Fibroblast of lung (primary cell): ENCODE data around the gene TICAM2. TPM values are rescaled to one million over a fixed set of nuclear protein-coding genes. Genes with fewer than 3 reads are reported as not detected.
A peak's percentile ranks its signal among the peaks of the same experiment; 100 is the strongest.

Experiments used
- DNase-seq, 2 donors: peaks; one replicate each; pipeline versions ENCODE4 v3.0.0 to v3.0.0-alpha.2; 2010; ENCODE audit warnings: low read depth in 2 of 2
- H2AFZ ChIP-seq: 2 replicates; pipeline ENCODE4 v1.5.1; 2012; ENCODE audit warnings: low read length, control low read depth, inconsistent platforms
- H3K27ac ChIP-seq: 2 replicates; pipeline ENCODE4 v1.5.1; 2011; ENCODE audit warnings: low read length, control low read depth; ENCODE audit not compliant: insufficient read depth
- H3K27me3 ChIP-seq: 2 replicates; pipeline ENCODE4 v1.5.1; 2011; ENCODE audit warnings: mild to moderate bottlenecking, low read length; ENCODE audit not compliant: control insufficient read depth, insufficient read depth
- H3K36me3 ChIP-seq: 2 replicates; pipeline ENCODE4 v1.5.1; 2011; ENCODE audit warnings: low read length; ENCODE audit not compliant: control insufficient read depth, insufficient read depth
- H3K4me1 ChIP-seq: 2 replicates; pipeline ENCODE4 v1.5.1; 2011; ENCODE audit warnings: low read length; ENCODE audit not compliant: control insufficient read depth, insufficient read depth; ENCODE audit errors: extremely low read depth
- H3K4me2 ChIP-seq: 2 replicates; pipeline ENCODE4 v1.5.1; 2011; ENCODE audit warnings: low read length, control low read depth; ENCODE audit not compliant: insufficient read depth; ENCODE audit errors: extremely low read depth
- H3K4me3 ChIP-seq, 4 experiments: fragments of 200-600 bp in 1 of 4; sonication (generic) in 1 of 4; replicated peaks in 1 of 4; 2 replicates each; pipeline ENCODE4 v1.5.1; 2011 to 2016; ENCODE audit warnings: low read length in 4 of 4, low read depth in 3 of 4, mild to moderate bottlenecking in 3 of 4, control low read depth in 2 of 4, inconsistent platforms in 1 of 4, mixed read lengths in 1 of 4; ENCODE audit not compliant: insufficient read depth in 1 of 4; ENCODE audit errors: control extremely low read depth in 1 of 4
- H3K79me2 ChIP-seq: 2 replicates; pipeline ENCODE4 v1.5.1; 2012; ENCODE audit warnings: mild to moderate bottlenecking, low read length, inconsistent platforms; ENCODE audit not compliant: control insufficient read depth, insufficient read depth
- H3K9ac ChIP-seq: 2 replicates; pipeline ENCODE4 v1.5.1; 2011; ENCODE audit warnings: mild to moderate bottlenecking, low read length, control low read depth; ENCODE audit not compliant: insufficient read depth
- H3K9me3 ChIP-seq: 2 replicates; pipeline ENCODE4 v1.5.1; 2012; ENCODE audit warnings: low read depth, low read length; ENCODE audit not compliant: control insufficient read depth, insufficient read depth
- H4K20me1 ChIP-seq: 2 replicates; pipeline ENCODE4 v1.5.1; 2011; ENCODE audit warnings: low read length; ENCODE audit not compliant: control insufficient read depth, insufficient read depth; ENCODE audit errors: extremely low read depth
- EZH2 ChIP-seq: IDR thresholded peaks from 2 replicates; pipeline ENCODE4 v1.5.1; 2012; ENCODE audit warnings: low read length, control low read depth, mild to moderate bottlenecking; ENCODE audit errors: missing control alignments
- polyA plus RNA-seq, 2 donors: library from polyadenylated mRNA; depleted of rRNA in 1 of 2; stranded (reverse) in 1 of 2; unstranded in 1 of 2; fragments of >200 nt; gene quantifications; 2 replicates each; pipeline ENCODE4 v1.2.1, GENCODE V29; 2011 to 2012; ENCODE audit warnings: missing spikeins in 1 of 2
- total RNA-seq: library from RNA; depleted of rRNA; stranded (reverse); fragments of >200 nt; gene quantifications from 2 replicates; pipeline ENCODE4 v1.2.1, GENCODE V29; 2014
- TF ChIP-seq, protein P1 (sequence below), 2 donors: IDR thresholded peaks in 1 of 2; conservative IDR thresholded peaks in 1 of 2; 1 replicate in 1 of 2; 2 replicates in 1 of 2; pipeline ENCODE4 v1.5.1; 2011 to 2012; ENCODE audit warnings: low read length in 2 of 2, control low read depth in 1 of 2, inconsistent platforms in 1 of 2, low read depth in 1 of 2, mild to moderate bottlenecking in 1 of 2

TICAM2 gene
- total and polyA plus RNA-seq, 2 donors (not counting 1 experiment from before 2014, with no cell fraction given), result 8.8 to 10.3 TPM

DNA sequence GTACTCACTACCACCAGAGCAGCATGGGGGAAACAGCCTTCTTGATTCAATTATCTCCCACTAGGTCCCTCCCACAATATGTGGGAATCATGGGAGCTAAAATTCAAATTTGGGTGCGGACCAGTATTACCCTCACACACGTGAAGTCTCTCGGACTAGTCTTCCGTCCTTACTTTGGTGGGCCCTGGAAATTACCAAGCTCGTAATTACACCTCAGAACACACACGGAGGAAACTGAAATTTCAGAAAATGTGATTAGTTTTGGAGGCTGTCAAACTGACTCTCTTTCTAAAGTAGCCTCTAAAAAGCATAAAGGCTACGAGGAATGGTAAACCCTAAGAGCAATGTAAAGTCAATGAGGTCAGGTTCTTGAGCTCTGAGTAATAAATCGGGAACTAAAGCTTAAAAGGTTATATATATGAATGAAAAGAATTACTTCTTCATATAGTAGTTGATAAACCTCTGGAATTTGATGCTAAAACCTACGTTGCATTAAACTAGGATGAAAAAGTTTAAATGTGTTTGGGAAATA lies 56.9 kb downstream of the TICAM2 start:
- Histone ChIP-seq H3K36me3 (peaks cover 6% of the 10 kb centered on the region), H3K4me1 (no peaks in the 10 kb centered on the region), H2AFZ (no peak overlapping the region), H3K79me2 (peaks cover 40% of the 10 kb centered on the region), H3K4me3 (no peak overlapping the region), H3K9ac (no peak overlapping the region), H3K4me2 (no peak overlapping the region), H3K27me3 (no peaks in the 10 kb centered on the region), H4K20me1 (peaks cover 2% of the 10 kb centered on the region), H3K27ac (no peak overlapping the region), H3K9me3 (no peaks in the 10 kb centered on the region)
- TF ChIP-seq, protein P1, sequence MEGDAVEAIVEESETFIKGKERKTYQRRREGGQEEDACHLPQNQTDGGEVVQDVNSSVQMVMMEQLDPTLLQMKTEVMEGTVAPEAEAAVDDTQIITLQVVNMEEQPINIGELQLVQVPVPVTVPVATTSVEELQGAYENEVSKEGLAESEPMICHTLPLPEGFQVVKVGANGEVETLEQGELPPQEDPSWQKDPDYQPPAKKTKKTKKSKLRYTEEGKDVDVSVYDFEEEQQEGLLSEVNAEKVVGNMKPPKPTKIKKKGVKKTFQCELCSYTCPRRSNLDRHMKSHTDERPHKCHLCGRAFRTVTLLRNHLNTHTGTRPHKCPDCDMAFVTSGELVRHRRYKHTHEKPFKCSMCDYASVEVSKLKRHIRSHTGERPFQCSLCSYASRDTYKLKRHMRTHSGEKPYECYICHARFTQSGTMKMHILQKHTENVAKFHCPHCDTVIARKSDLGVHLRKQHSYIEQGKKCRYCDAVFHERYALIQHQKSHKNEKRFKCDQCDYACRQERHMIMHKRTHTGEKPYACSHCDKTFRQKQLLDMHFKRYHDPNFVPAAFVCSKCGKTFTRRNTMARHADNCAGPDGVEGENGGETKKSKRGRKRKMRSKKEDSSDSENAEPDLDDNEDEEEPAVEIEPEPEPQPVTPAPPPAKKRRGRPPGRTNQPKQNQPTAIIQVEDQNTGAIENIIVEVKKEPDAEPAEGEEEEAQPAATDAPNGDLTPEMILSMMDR (conservative IDR thresholded peaks at IDR 0.05 in 1 of 2, IDR thresholded peaks at IDR 0.05 in 1 of 2; ENCODE audit: low read depth in 1 of 2, low read length in 2 of 2), result no peak
- TF ChIP-seq EZH2, result no peak
- no peak for DNase-seq

DNA sequence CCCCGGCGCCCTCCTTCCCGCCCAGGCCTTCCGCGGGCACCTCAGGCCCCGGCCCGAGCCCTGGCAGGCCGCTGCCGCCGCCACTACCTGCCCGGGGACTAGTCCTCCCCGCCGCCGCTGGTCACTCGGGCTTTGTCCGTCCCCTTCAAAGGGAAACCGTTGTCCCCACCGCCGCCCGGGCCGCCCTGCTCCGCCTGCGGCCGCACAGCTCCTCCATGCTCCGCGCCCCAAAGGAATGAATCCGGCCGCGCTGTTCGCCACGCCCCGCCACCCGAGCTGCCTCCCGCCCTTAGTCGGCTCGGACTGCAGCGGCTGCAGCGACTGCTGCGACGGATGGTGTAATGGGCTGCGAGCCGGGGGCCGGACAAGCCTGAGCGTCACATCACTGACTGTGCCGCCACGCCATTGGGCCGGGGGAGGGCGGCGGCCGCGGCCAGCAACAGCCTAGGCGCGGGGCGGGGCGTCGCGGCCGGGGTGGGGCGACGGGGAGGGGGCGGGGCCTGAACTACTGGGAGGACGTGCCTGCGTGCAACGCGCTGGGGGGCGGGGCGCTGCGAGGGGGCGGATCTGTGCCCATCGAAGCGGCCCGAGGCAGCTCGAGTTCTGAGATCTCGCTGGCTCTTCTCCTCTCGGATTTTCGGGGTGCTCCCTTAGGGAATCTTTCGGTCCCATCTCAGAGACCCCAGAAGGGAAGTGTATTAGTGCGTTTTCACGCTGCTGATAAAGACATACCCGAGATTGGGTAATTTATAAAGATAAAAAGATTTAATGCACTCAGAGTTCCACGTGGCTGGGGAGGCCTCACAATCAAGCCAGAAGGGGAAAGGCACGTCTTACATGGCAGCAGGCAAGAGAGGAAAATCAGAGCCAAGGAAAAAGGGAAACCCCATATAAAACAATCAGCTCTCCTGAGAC lies 57.6 kb downstream of the TICAM2 start, which contains the start of gene FEM1C:
Gene FEM1C (minus strand): TSS at position 340 of the 915 bp plus-strand sequence. CDS start 1,282 bp downstream, outside the sequence.
- Histone ChIP-seq H3K4me1 (no peaks in the 10 kb centered on the region), H3K79me2 (peaks cover 47% of the 10 kb centered on the region), H2AFZ (peak within 1 kb of the TSS; percentile 71), H3K27ac (peak within 1 kb of the TSS; percentile 98), H3K9ac (peak within 1 kb of the TSS; percentile 96), H3K27me3 (no peaks in the 10 kb centered on the region), H3K36me3 (peaks cover 6% of the 10 kb centered on the region), H3K4me2 (peak within 1 kb of the TSS; percentile 93), H3K4me3 (peak within 1 kb of the TSS; percentile 57 to 97 (median 90)), H3K9me3 (no peaks in the 10 kb centered on the region), H4K20me1 (peaks cover 2% of the 10 kb centered on the region)
- no peak for TF ChIP-seq EZH2
- TF ChIP-seq, protein P1 (conservative IDR thresholded peaks at IDR 0.05 in 1 of 2, IDR thresholded peaks at IDR 0.05 in 1 of 2; ENCODE audit: low read depth in 1 of 2, low read length in 2 of 2), result no peak
- DNase-seq, result peak; percentile 98

DNA sequence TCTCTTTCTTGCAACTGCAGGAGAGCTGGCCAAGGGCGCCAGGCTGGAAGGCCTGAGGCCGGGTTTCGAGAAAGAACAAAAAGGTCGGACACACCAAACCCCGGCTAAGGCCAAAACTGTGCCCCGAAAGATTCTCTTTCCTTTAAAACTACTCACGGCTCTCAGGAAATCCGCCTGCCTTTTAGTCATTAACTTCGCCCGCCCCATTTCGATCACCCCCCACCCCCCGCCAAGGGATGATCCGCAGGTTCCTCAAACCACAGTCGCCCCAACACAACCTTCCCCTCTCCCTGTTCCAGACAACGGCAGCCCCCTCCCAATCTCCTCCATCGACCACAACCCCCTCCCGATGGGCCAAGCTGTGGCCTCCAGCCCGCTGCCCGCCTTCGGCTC lies 58.2 kb downstream of the TICAM2 start:
- Histone ChIP-seq H3K4me3 (peak overlapping the region; percentile 57 to 97 (median 90)), H3K9ac (peak overlapping the region; percentile 96), H3K4me2 (peak overlapping the region; percentile 93), H3K27ac (peak overlapping the region; percentile 98), H3K4me1 (no peaks in the 10 kb centered on the region), H3K79me2 (peaks cover 54% of the 10 kb centered on the region), H3K9me3 (no peaks in the 10 kb centered on the region), H2AFZ (no peak overlapping the region), H3K27me3 (no peaks in the 10 kb centered on the region), H3K36me3 (peaks cover 6% of the 10 kb centered on the region), H4K20me1 (peaks cover 2% of the 10 kb centered on the region)
- peak in 1 of 2 donors; percentile 41 for DNase-seq
- TF ChIP-seq, protein P1 (conservative IDR thresholded peaks at IDR 0.05 in 1 of 2, IDR thresholded peaks at IDR 0.05 in 1 of 2; ENCODE audit: low read depth in 1 of 2, low read length in 2 of 2), result no peak
- no peak for TF ChIP-seq EZH2
